HCT116 (cell line): Measurements from ENCODE around the gene RGL4.

ENCODE experiments used
- CBX3 ChIP-seq: IDR thresholded peaks from 2 replicates; pipeline ENCODE4 v1.6.1; 2012; ENCODE audit warnings: low read depth
- EZH2 ChIP-seq: fragments of 200-600 bp; sonication (generic); IDR thresholded peaks from 2 replicates; pipeline ENCODE4 v1.6.1; 2017; ENCODE audit warnings: antibody characterized with exemption, mixed run types
- EZH2phosphoT487 ChIP-seq: fragments of 200-600 bp; IDR thresholded peaks from 2 replicates; pipeline ENCODE4 v1.6.1; 2018; ENCODE audit warnings: antibody characterized with exemption, borderline replicate concordance
- POLR2A ChIP-seq: IDR thresholded peaks from 2 replicates; pipeline ENCODE4 v1.7.0; 2011; ENCODE audit warnings: borderline replicate concordance; ENCODE audit not compliant: insufficient read depth, insufficient read length; ENCODE audit errors: extremely low read depth
- POLR2AphosphoS5 ChIP-seq: IDR thresholded peaks from 2 replicates; pipeline ENCODE4 v1.6.1; 2011; ENCODE audit warnings: mild to moderate bottlenecking, low read depth, low read length, moderate library complexity
- SP1 ChIP-seq: IDR thresholded peaks from 2 replicates; pipeline ENCODE4 v1.6.1; 2012; ENCODE audit warnings: low read depth
- TF ChIP-seq, protein P1 (sequence below), 3 experiments: fragments of 200-600 bp in 1 of 3; sonication (generic) in 1 of 3; IDR thresholded peaks in 2 of 3; conservative IDR thresholded peaks in 1 of 3; 2 replicates each; pipeline ENCODE4 v1.5.1; 2012 to 2017; ENCODE audit warnings: low read depth in 2 of 3, low read length in 2 of 3, antibody characterized with exemption in 1 of 3, borderline replicate concordance in 1 of 3, control low read depth in 1 of 3, mild to moderate bottlenecking in 1 of 3, mixed read lengths in 1 of 3, mixed run types in 1 of 3, moderate library complexity in 1 of 3; ENCODE audit not compliant: insufficient read depth in 1 of 3
- TF ChIP-seq, protein P2 (sequence below): IDR thresholded peaks from 2 replicates; pipeline ENCODE4 v1.6.1; 2011; ENCODE audit warnings: mild to moderate bottlenecking, low read length, moderate library complexity; ENCODE audit not compliant: insufficient replicate concordance; ENCODE audit errors: extremely low read depth

DNA sequence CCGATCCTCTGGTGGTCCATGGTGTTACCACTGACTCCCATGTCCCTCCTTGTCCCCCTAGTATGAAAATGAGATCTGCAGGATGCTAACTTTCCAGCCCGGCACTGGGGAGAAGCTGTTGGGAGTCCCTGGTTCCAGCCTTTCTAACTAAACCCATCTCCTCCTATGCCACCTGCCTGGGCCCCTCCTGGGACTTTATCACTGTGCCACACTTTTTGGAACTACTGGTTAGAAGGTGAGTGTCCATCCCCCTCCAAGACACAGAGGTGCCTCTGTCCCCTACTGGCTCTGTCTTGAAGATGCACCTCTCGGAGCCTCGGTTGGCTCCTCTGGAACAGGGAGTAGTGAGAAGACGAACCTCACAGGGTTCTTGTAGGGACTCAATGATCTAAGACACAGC is at the start of gene RGL4:
- TF ChIP-seq EZH2: no peak
- TF ChIP-seq POLR2A: no peak
- TF ChIP-seq CBX3: no peak
- TF ChIP-seq, protein P1, sequence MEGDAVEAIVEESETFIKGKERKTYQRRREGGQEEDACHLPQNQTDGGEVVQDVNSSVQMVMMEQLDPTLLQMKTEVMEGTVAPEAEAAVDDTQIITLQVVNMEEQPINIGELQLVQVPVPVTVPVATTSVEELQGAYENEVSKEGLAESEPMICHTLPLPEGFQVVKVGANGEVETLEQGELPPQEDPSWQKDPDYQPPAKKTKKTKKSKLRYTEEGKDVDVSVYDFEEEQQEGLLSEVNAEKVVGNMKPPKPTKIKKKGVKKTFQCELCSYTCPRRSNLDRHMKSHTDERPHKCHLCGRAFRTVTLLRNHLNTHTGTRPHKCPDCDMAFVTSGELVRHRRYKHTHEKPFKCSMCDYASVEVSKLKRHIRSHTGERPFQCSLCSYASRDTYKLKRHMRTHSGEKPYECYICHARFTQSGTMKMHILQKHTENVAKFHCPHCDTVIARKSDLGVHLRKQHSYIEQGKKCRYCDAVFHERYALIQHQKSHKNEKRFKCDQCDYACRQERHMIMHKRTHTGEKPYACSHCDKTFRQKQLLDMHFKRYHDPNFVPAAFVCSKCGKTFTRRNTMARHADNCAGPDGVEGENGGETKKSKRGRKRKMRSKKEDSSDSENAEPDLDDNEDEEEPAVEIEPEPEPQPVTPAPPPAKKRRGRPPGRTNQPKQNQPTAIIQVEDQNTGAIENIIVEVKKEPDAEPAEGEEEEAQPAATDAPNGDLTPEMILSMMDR (IDR thresholded peaks at IDR 0.05 in 2 of 3, conservative IDR thresholded peaks at IDR 0.05 in 1 of 3; ENCODE audit: borderline replicate concordance in 1 of 3, insufficient read depth in 1 of 3, low read depth in 2 of 3, low read length in 2 of 3): no peak
- no peak for TF ChIP-seq POLR2AphosphoS5
- no peak for TF ChIP-seq SP1
- TF ChIP-seq, protein P2, sequence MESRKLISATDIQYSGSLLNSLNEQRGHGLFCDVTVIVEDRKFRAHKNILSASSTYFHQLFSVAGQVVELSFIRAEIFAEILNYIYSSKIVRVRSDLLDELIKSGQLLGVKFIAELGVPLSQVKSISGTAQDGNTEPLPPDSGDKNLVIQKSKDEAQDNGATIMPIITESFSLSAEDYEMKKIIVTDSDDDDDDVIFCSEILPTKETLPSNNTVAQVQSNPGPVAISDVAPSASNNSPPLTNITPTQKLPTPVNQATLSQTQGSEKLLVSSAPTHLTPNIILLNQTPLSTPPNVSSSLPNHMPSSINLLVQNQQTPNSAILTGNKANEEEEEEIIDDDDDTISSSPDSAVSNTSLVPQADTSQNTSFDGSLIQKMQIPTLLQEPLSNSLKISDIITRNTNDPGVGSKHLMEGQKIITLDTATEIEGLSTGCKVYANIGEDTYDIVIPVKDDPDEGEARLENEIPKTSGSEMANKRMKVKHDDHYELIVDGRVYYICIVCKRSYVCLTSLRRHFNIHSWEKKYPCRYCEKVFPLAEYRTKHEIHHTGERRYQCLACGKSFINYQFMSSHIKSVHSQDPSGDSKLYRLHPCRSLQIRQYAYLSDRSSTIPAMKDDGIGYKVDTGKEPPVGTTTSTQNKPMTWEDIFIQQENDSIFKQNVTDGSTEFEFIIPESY: no peak
- no peak for TF ChIP-seq EZH2phosphoT487
